Measurements from ENCODE around the gene CUL4B.
"Not testable (repeated sequence)": the region's sequence is repeated elsewhere in the genome, so short reads cannot be mapped to it uniquely, and the experiment has no call there.

CUL4B gene

GRCh38 chrX:120560842-120561633 is at the start of gene CUL4B:
Gene CUL4B (minus strand): TSS chrX:120560962. CDS start chrX:120560638, 324 bp downstream.
- Histone ChIP-seq H3K27ac (peak within 1 kb of the TSS; percentile 90), H3K9me3 (no peaks in the 10 kb centered on the region), H3K4me3 (peak within 1 kb of the TSS; percentile 71), H3K4me1 (peaks cover 24% of the 10 kb centered on the region), H4K20me1 (no peaks in the 10 kb centered on the region), H3K4me2 (peak within 1 kb of the TSS; percentile 72), H3K36me3 (peaks cover 5% of the 10 kb centered on the region), H3K9ac (peak within 1 kb of the TSS; percentile 85), H3K27me3 (no peaks in the 10 kb centered on the region)
- TF ChIP-seq Cebpa-rat (IDR thresholded peaks at IDR 0.05) = no peak

- H3K4me2 ChIP-seq = peak overlapping the region; percentile 81
- no peaks in the 10 kb centered on the region for H3K9me3 ChIP-seq
- no peak for TF ChIP-seq Cebpa-rat (IDR thresholded peaks at IDR 0.05)
- no peaks in the 10 kb centered on the region for H4K20me1 ChIP-seq
- peak overlapping the region; percentile 82 for H3K9ac ChIP-seq
- H3K27me3 ChIP-seq = no peaks in the 10 kb centered on the region
- peaks cover 11% of the 10 kb centered on the region; the same call in 1 of the 2 replicates for H3K4me1 ChIP-seq
- H3K36me3 ChIP-seq = peaks cover 17% of the 10 kb centered on the region
- peak overlapping the region; percentile 72 for H3K4me3 ChIP-seq
- H3K27ac ChIP-seq = peak overlapping the region; percentile 83
These were observed 43.6 kb upstream of the CUL4B start for GRCh38 chrX:120604361-120604782.

GRCh38 chrX:120603707-120604360 is 43.1 kb upstream of the CUL4B start, which contains the start of gene MCTS1:
Gene MCTS1 (plus strand): TSS chrX:120604101. CDS start chrX:120604237, 136 bp downstream.
- Histone ChIP-seq H3K4me2 (peak within 1 kb of the TSS; percentile 81), H3K9ac (peak within 1 kb of the TSS; percentile 82), H3K4me1 (peaks cover 11% of the 10 kb centered on the region; the same call in 1 of the 2 replicates), H3K4me3 (peak within 1 kb of the TSS; percentile 72), H4K20me1 (no peaks in the 10 kb centered on the region), H3K9me3 (no peaks in the 10 kb centered on the region), H3K27ac (peak within 1 kb of the TSS; percentile 83), H3K36me3 (peaks cover 12% of the 10 kb centered on the region), H3K27me3 (no peaks in the 10 kb centered on the region)
- no peak for TF ChIP-seq Cebpa-rat (IDR thresholded peaks at IDR 0.05)

- H3K9ac ChIP-seq = no peak overlapping the region
- no peaks in the 10 kb centered on the region for H3K9me3 ChIP-seq
- no peaks in the 10 kb centered on the region for H3K27me3 ChIP-seq
- H3K4me1 ChIP-seq = no peaks in the 10 kb centered on the region
- no peak overlapping the region for H3K4me3 ChIP-seq
- H4K20me1 ChIP-seq = no peaks in the 10 kb centered on the region
- no peak overlapping the region for H3K4me2 ChIP-seq
- H3K36me3 ChIP-seq = no peaks in the 10 kb centered on the region
- no peak overlapping the region for H3K27ac ChIP-seq
- TF ChIP-seq Cebpa-rat (IDR thresholded peaks at IDR 0.05) = no peak
These were observed 24.9 kb upstream of the CUL4B start for GRCh38 chrX:120585702-120586101.

- no peak for TF ChIP-seq Cebpa-rat (IDR thresholded peaks at IDR 0.05)
- H4K20me1 ChIP-seq = no peaks in the 10 kb centered on the region
- no peak overlapping the region for H3K4me2 ChIP-seq
- no peak overlapping the region for H3K9ac ChIP-seq
- no peaks in the 10 kb centered on the region for H3K9me3 ChIP-seq
- H3K4me1 ChIP-seq = no peaks in the 10 kb centered on the region
- no peaks in the 10 kb centered on the region for H3K36me3 ChIP-seq
- no peak overlapping the region for H3K4me3 ChIP-seq
- no peak overlapping the region for H3K27ac ChIP-seq
- no peaks in the 10 kb centered on the region for H3K27me3 ChIP-seq
These were observed 14.8 kb upstream of the CUL4B start for GRCh38 chrX:120575379-120576114.

- H3K9ac ChIP-seq, H3K9me3 ChIP-seq, H3K27me3 ChIP-seq, H3K4me1 ChIP-seq, H3K27ac ChIP-seq, H3K36me3 ChIP-seq, H3K4me2 ChIP-seq, H4K20me1 ChIP-seq, H3K4me3 ChIP-seq: not testable (repeated sequence)
These were observed 13.0 kb upstream of the CUL4B start for GRCh38 chrX:120573806-120574205.

- TF ChIP-seq Cebpa-rat (IDR thresholded peaks at IDR 0.05) = no peak
- no peak overlapping the region for H3K4me3 ChIP-seq
- H4K20me1 ChIP-seq = no peaks in the 10 kb centered on the region
- H3K4me1 ChIP-seq = peaks cover 4% of the 10 kb centered on the region
- H3K27me3 ChIP-seq = no peaks in the 10 kb centered on the region
- H3K36me3 ChIP-seq = no peaks in the 10 kb centered on the region
- no peaks in the 10 kb centered on the region for H3K9me3 ChIP-seq
- no peak overlapping the region for H3K9ac ChIP-seq
- no peak overlapping the region for H3K27ac ChIP-seq
- no peak overlapping the region for H3K4me2 ChIP-seq
These were observed 9.3 kb upstream of the CUL4B start for GRCh38 chrX:120570011-120570600.

GRCh38 chrX:120568609-120569008 is 7.8 kb upstream of the CUL4B start:
- Histone ChIP-seq H3K27ac (no peak overlapping the region), H3K4me2 (no peak overlapping the region), H3K9ac (no peak overlapping the region), H3K4me1 (peaks cover 7% of the 10 kb centered on the region), H3K9me3 (no peaks in the 10 kb centered on the region), H3K36me3 (no peaks in the 10 kb centered on the region), H4K20me1 (no peaks in the 10 kb centered on the region), H3K4me3 (no peak overlapping the region), H3K27me3 (no peaks in the 10 kb centered on the region)
- TF ChIP-seq Cebpa-rat (IDR thresholded peaks at IDR 0.05) = no peak

GRCh38 chrX:120568035-120568434 is 7.3 kb upstream of the CUL4B start:
- H3K4me3 ChIP-seq = no peak overlapping the region
- H3K27me3 ChIP-seq = no peaks in the 10 kb centered on the region
- H3K9ac ChIP-seq = no peak overlapping the region
- H3K36me3 ChIP-seq = no peaks in the 10 kb centered on the region
- no peaks in the 10 kb centered on the region for H4K20me1 ChIP-seq
- no peaks in the 10 kb centered on the region for H3K9me3 ChIP-seq
- no peak for TF ChIP-seq Cebpa-rat (IDR thresholded peaks at IDR 0.05)
- H3K4me2 ChIP-seq = no peak overlapping the region
- peaks cover 7% of the 10 kb centered on the region for H3K4me1 ChIP-seq
- no peak overlapping the region for H3K27ac ChIP-seq
